ACC112 (cell line): Measurements from ENCODE around the gene SIRT2.

Experiments used
- H2AFZ ChIP-seq: fragments of 200-600 bp; sonication (generic); one replicate; pipeline ENCODE4 v1.6.0; 2017; ENCODE audit warnings: antibody characterized with exemption, low read length; ENCODE audit not compliant: unreplicated experiment
- H3K27ac ChIP-seq: fragments of 200-600 bp; sonication (generic); 2 replicates; pipeline ENCODE4 v1.5.1; 2014; ENCODE audit warnings: low read depth, mild to moderate bottlenecking, antibody characterized with exemption, low read length, moderate library complexity
- H3K27me3 ChIP-seq: fragments of 200-600 bp; sonication (generic); 2 replicates; pipeline ENCODE4 v1.6.1; 2014; ENCODE audit warnings: mild to moderate bottlenecking, antibody characterized with exemption, low read length, moderate library complexity, mixed read lengths; ENCODE audit not compliant: insufficient read depth
- H3K36me3 ChIP-seq: fragments of 200-600 bp; sonication (generic); 2 replicates; pipeline ENCODE4 v1.6.1; 2016; ENCODE audit warnings: mild to moderate bottlenecking, antibody characterized with exemption, low read length, moderate library complexity, mixed read lengths; ENCODE audit not compliant: insufficient read depth
- H3K4me1 ChIP-seq: fragments of 200-600 bp; sonication (generic); one replicate; pipeline ENCODE4 v1.6.1; 2016; ENCODE audit warnings: low read length, mixed read lengths; ENCODE audit not compliant: insufficient read depth, unreplicated experiment, control insufficient read depth
- H3K4me3 ChIP-seq: fragments of 200-600 bp; sonication (generic); 2 replicates; pipeline ENCODE4 v1.5.1; 2014; ENCODE audit warnings: mild to moderate bottlenecking, low read depth, low read length
- H3K79me2 ChIP-seq: fragments of 200-600 bp; sonication (generic); one replicate; pipeline ENCODE4 v1.6.0; 2016; ENCODE audit warnings: low read length; ENCODE audit not compliant: control insufficient read depth, unreplicated experiment, insufficient read depth

SIRT2 gene

GRCh38 chr19:38919837-38920601, 20.6 kb upstream of the SIRT2 start:
- no peaks in the 10 kb centered on the region for H3K79me2 ChIP-seq
- H3K27me3 ChIP-seq: no peaks in the 10 kb centered on the region
- H3K4me1 ChIP-seq: no peaks in the 10 kb centered on the region
- H3K36me3 ChIP-seq: 0 out of 2 replicates have a peak, but pooled peaks cover 3% of the 10 kb centered on the region
- no peak overlapping the region for H2AFZ ChIP-seq
- H3K4me3 ChIP-seq: no peak overlapping the region
- no peak overlapping the region for H3K27ac ChIP-seq

DNA sequence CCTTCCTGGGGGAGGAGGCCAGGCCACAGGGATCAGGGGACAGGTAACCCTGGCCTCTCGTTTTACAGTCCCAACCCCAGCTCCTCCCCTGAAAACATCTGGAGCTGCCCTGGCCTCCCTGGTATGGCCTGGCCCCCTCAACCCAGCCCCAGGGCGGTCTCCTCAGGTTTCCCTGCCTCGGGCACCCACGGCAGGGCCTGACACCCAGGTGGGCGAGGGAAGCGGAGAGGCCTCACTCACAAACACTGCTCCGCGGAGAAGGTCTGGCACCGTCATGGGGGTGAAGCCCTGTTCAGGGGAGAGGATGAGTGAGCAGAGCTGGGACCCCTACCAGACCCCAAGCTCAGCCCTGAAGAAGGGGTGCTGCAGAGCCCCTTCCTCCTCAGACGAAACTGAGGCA, 19.1 kb upstream of the SIRT2 start:
- Histone ChIP-seq H3K36me3 (no peaks in the 10 kb centered on the region), H2AFZ (no peak overlapping the region), H3K27me3 (no peaks in the 10 kb centered on the region), H3K79me2 (no peaks in the 10 kb centered on the region), H3K4me1 (no peaks in the 10 kb centered on the region), H3K4me3 (no peak overlapping the region), H3K27ac (no peak overlapping the region)

GRCh38 chr19:38917921-38918491, 18.6 kb upstream of the SIRT2 start:
- no peak overlapping the region for H3K27ac ChIP-seq
- H3K27me3 ChIP-seq: no peaks in the 10 kb centered on the region
- no peaks in the 10 kb centered on the region for H3K36me3 ChIP-seq
- no peaks in the 10 kb centered on the region for H3K79me2 ChIP-seq
- no peak overlapping the region for H2AFZ ChIP-seq
- H3K4me3 ChIP-seq: no peak overlapping the region
- no peaks in the 10 kb centered on the region for H3K4me1 ChIP-seq

DNA sequence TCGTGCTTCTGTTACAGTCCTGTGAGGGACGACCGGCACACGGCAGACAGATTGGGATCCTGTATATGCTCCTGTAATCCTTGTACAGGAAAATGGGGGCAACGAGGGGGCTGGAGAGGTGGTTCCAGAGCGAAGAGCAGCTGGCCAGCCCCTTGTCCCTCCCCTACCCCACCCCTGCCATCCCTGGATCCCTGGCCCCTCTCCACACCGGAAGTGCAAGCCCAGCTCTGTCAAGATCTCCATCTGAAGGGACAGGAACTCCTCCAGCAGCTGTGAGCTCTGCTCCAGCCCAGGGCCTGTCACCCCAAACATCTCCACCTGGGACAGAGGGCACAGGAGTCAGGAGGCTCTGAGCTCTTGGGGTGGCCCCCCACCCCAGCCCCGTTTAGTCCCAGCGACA, 18.1 kb upstream of the SIRT2 start:
- Histone ChIP-seq H2AFZ (no peak overlapping the region), H3K27me3 (no peaks in the 10 kb centered on the region), H3K79me2 (no peaks in the 10 kb centered on the region), H3K4me3 (no peak overlapping the region), H3K36me3 (no peaks in the 10 kb centered on the region), H3K4me1 (no peaks in the 10 kb centered on the region), H3K27ac (no peak overlapping the region)

DNA sequence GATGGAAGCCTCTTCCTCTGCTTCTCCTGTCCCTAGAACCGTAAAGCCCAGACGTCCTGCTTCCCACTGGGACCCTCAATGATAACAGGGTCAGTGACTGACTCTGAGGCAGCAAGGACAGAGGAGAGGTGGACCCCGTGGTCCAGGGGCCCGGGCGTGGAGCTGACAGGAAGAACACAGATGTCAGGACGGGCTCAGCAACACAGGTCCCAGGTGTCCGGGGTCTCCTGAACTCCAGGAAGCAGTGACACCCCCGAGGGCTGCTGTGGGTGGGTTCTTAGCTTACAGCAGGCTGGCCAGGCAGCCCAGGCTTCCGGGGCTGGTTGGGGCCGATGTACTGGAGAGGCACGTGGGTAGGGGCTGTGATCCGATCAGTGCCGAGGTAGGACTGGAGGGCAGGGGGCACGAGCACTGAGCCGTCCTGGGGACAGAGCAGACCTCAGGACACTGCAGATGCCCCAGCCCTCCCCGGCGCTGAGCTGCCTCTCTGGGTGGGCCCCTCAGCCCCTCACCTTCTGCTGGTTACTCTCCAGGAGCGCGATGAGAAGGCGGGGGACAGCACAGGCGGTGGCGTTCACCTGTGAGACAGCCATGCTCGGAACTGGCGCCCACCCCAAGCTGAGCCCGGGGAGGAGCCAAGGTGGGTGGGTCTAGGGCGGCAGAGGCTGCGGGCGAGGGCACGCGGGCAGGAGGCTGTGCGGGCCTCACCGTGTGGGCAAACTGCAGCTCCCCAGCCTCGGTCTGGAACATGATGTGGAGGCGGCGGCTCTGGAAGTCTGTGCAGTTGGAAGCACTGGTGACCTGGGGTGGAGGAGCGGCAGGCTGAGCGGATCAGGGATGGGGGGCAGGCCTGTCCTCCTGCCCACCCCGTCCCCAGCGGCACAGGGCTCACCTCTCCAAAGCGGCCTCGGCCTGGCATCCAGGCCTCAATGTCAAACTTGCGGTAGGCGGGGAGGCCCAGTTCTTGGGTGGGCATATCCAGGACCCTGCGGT, 16.2 kb upstream of the SIRT2 start:
- no peak overlapping the region for H3K4me3 ChIP-seq
- no peaks in the 10 kb centered on the region for H3K36me3 ChIP-seq
- no peaks in the 10 kb centered on the region for H3K4me1 ChIP-seq
- H2AFZ ChIP-seq: no peak overlapping the region
- H3K27ac ChIP-seq: no peak overlapping the region
- no peaks in the 10 kb centered on the region for H3K79me2 ChIP-seq
- H3K27me3 ChIP-seq: no peaks in the 10 kb centered on the region

GRCh38 chr19:38913958-38914357, 14.5 kb upstream of the SIRT2 start:
- H2AFZ ChIP-seq: no peak overlapping the region
- H3K4me3 ChIP-seq: no peak overlapping the region
- H3K27ac ChIP-seq: no peak overlapping the region
- H3K4me1 ChIP-seq: no peaks in the 10 kb centered on the region
- no peaks in the 10 kb centered on the region for H3K27me3 ChIP-seq
- H3K79me2 ChIP-seq: no peaks in the 10 kb centered on the region
- no peaks in the 10 kb centered on the region for H3K36me3 ChIP-seq

DNA sequence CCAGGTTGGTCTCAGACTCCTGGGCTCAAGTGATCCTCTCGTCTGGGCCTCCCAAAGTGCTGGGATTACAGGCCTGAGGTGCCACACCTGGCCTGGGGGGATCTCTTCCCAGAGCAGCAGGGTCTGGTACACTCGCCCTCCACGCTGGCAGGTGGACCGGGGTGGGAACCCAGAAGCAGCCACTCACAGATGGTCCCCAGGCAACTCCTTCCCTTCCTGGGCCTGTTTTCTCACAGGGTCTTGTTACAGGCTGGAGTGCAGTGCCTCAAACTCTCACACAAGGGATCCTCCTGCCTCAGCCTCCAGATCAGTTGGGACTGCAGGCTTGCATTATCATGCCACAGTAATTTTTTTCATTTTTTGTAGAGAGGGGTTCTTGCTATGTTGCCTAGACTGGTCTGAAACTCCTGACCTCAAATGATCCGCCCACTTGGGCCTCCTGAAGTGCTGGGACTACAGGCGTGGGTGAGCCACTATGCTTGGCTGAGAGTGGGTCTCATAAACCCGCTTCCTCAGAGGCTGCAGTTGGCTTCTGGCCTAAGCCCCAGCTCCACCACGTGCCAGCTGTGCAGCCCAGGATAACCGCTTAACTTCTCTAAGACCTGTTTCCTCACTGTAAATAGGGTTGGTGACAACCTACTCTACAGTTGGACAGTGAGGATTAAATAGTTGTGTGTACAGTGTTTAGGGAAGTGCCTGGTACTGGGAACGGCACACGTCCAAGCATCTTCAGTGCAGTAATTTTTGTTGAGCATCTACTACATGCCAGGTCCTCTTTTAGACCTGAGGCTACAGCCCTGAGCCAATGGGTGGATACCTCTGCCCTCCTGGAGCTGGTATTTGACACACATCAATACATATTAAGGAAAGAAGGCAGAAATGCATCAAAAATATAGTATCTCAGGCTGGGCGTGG, 13.4 kb upstream of the SIRT2 start:
- no peak overlapping the region for H2AFZ ChIP-seq
- no peaks in the 10 kb centered on the region for H3K4me1 ChIP-seq
- H3K4me3 ChIP-seq: no peak overlapping the region
- H3K36me3 ChIP-seq: 0 out of 2 replicates have a peak, but pooled peaks cover 1% of the 10 kb centered on the region
- no peaks in the 10 kb centered on the region for H3K27me3 ChIP-seq
- H3K79me2 ChIP-seq: no peaks in the 10 kb centered on the region
- no peak overlapping the region for H3K27ac ChIP-seq

GRCh38 chr19:38911388-38912001, 12.1 kb upstream of the SIRT2 start:
- Histone ChIP-seq H3K27me3 (no peaks in the 10 kb centered on the region), H2AFZ (no peak overlapping the region), H3K79me2 (no peaks in the 10 kb centered on the region), H3K4me3 (no peak overlapping the region), H3K27ac (no peak overlapping the region), H3K36me3 (peaks cover 10% of the 10 kb centered on the region; the same call in 1 of the 2 replicates), H3K4me1 (no peaks in the 10 kb centered on the region)

GRCh38 chr19:38910488-38910887, 11.1 kb upstream of the SIRT2 start:
- no peak overlapping the region for H3K4me3 ChIP-seq
- H3K36me3 ChIP-seq: peaks cover 13% of the 10 kb centered on the region; the same call in 1 of the 2 replicates
- no peak overlapping the region for H3K27ac ChIP-seq
- H3K79me2 ChIP-seq: no peaks in the 10 kb centered on the region
- no peaks in the 10 kb centered on the region for H3K4me1 ChIP-seq
- H3K27me3 ChIP-seq: no peaks in the 10 kb centered on the region
- H2AFZ ChIP-seq: no peak overlapping the region
